Measurements from ENCODE around the gene RPL4. TPM values are rescaled to one million over a fixed set of nuclear protein-coding genes. Genes with fewer than 3 reads are reported as not detected.

The RPL4 gene
- total RNA-seq, 4 donors from 2014 or later: 2,301 to 6,298 (median 4,986) TPM

DNA sequence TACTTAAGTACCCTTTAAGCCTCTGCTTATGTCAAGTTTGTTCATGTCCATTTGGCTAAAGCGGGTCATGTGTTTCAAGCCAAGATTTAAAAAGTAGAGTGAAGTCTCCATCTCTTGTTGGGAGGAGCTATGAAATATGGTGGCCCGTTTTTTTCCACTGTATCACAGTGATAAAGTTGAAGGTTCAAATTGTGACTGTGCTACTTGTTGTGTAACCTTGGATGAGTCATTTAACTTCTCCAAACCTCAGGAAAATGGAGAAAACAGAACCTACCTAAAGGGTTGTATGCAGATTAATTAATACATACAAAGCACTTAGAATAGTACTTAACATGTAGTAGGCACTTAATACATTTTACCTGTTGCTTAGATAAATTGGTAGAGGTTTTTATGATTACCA, 50.5 kb downstream of the RPL4 start:
- Histone ChIP-seq H3K9me3 (no peaks in the 10 kb centered on the region), H3K4me3 (no peak overlapping the region), H3K36me3 (no peaks in the 10 kb centered on the region), H3K27ac (no peak overlapping the region), H3K27me3 (no peaks in the 10 kb centered on the region), H3K4me1 (no peaks in the 10 kb centered on the region)
- DNase-seq: no peak
- TF ChIP-seq CTCF (IDR thresholded peaks at IDR 0.05): no peak
- no peak for TF ChIP-seq POLR2A (IDR thresholded peaks at IDR 0.05)
- intact Hi-C loops (cut with DNase I; ENCODE audit: low total_unique reads): no loop called here

GRCh38 chr15:66452971-66453580, 51.6 kb downstream of the RPL4 start:
- no peaks in the 10 kb centered on the region for H3K4me1 ChIP-seq
- intact Hi-C loops (cut with DNase I; ENCODE audit: low total_unique reads): no loop called here
- H3K27me3 ChIP-seq: no peaks in the 10 kb centered on the region
- no peak for DNase-seq
- no peak overlapping the region for H3K27ac ChIP-seq
- no peak for TF ChIP-seq POLR2A (IDR thresholded peaks at IDR 0.05)
- no peak for TF ChIP-seq CTCF (IDR thresholded peaks at IDR 0.05)
- H3K4me3 ChIP-seq: no peak overlapping the region
- no peaks in the 10 kb centered on the region for H3K9me3 ChIP-seq
- no peaks in the 10 kb centered on the region for H3K36me3 ChIP-seq

- intact Hi-C loops (cut with DNase I; ENCODE audit: low total_unique reads): no loop called here
- TF ChIP-seq POLR2A (IDR thresholded peaks at IDR 0.05): no peak
- no peak for TF ChIP-seq CTCF (IDR thresholded peaks at IDR 0.05)
- H3K27me3 ChIP-seq: no peaks in the 10 kb centered on the region
- no peak overlapping the region for H3K4me3 ChIP-seq
- no peaks in the 10 kb centered on the region for H3K36me3 ChIP-seq
- H3K4me1 ChIP-seq: no peaks in the 10 kb centered on the region
- no peak overlapping the region for H3K27ac ChIP-seq
- H3K9me3 ChIP-seq: no peaks in the 10 kb centered on the region
- DNase-seq: no peak
These were observed 52.2 kb downstream of the RPL4 start for GRCh38 chr15:66452420-66452819.

Small RNA genes lying within 50 kb of the gene (microRNA-seq; reads per million reads assigned to microRNA genes)
- not detected for gene MIR4512 (ENCODE audit: borderline microRNAs expressed, borderline replicate concordance)

Small RNA genes lying within 50 kb of the gene (small RNA-seq; reads per million reads assigned to genes)
- not detected for gene MIR4512
- not detected for gene RF01159
- not detected for gene SNORD16
- gene SNORD18A: not detected
- not detected for gene SNORD18B
- not detected for gene SNORD18C

Other genes with a start within 250 kb of the RPL4 start
- gene DIS3L, start 211.3 kb downstream of the RPL4 start, total RNA-seq: 10 to 100 TPM; 15.1 to 68.7 (median 32.0) TPM
- gene TIPIN, start 148.2 kb downstream of the RPL4 start, total RNA-seq: 10 to 100 TPM in 2 of 4 donors, 1 to 10 TPM in 1, under 1 TPM in 1; 0.77 to 15.0 (median 8.7) TPM
- 10 to 100 TPM; 13.2 to 46.4 (median 33.5) TPM for gene MAP2K1, start 117.9 kb downstream of the RPL4 start, total RNA-seq
- gene SNAPC5, start 7.1 kb downstream of the RPL4 start, total RNA-seq: 10 to 100 TPM; 17.1 to 45.6 (median 24.6) TPM
- 10 to 100 TPM in 1 of 4 donors, 1 to 10 TPM in 3; 2.4 to 26.1 (median 7.0) TPM for gene ZWILCH, start 471 bp upstream of the RPL4 start, total RNA-seq
- not detected for gene LCTL, start 61.1 kb upstream of the RPL4 start, total RNA-seq
- 10 to 100 TPM in 3 of 4 donors, 1 to 10 TPM in 1; 9.4 to 30.1 (median 19.1) TPM for gene SMAD6, start 197.4 kb upstream of the RPL4 start, total RNA-seq

All from uterus (tissue), 4 donors.